CD4-positive, alpha-beta T cell treated with Interleukin-17A for 4 hours (primary cell): ENCODE data around the gene ANXA8.
"Not testable (repeated sequence)": the region's sequence is repeated elsewhere in the genome, so short reads cannot be mapped to it uniquely, and the experiment has no call there.

Source experiments
- DNase-seq: peaks from one replicate; pipeline ENCODE4 v3.0.0-alpha.2; 2020; ENCODE audit warnings: mixed read lengths

Gene ANXA8

GRCh38 chr10:47462577-47463358 lies 21.1 kb downstream of the ANXA8 start:
- DNase-seq = not testable (repeated sequence)

GRCh38 chr10:47461261-47461687 lies 22.6 kb downstream of the ANXA8 start:
- DNase-seq = peak; percentile 10

GRCh38 chr10:47458466-47459154 lies 25.3 kb downstream of the ANXA8 start:
- DNase-seq = no peak

- no peak for DNase-seq
Observed at GRCh38 chr10:47457826-47458225, 26.1 kb downstream of the ANXA8 start.

GRCh38 chr10:47457528-47457820 lies 26.4 kb downstream of the ANXA8 start:
- DNase-seq = no peak

GRCh38 chr10:47456794-47457527 lies 27.0 kb downstream of the ANXA8 start:
- no peak for DNase-seq

GRCh38 chr10:47456079-47456785 lies 27.7 kb downstream of the ANXA8 start:
- no peak for DNase-seq

- DNase-seq = not testable (repeated sequence)
Observed at GRCh38 chr10:47455350-47456078, 28.4 kb downstream of the ANXA8 start.

- no peak for DNase-seq
Observed at GRCh38 chr10:47454780-47455058, 29.2 kb downstream of the ANXA8 start.

GRCh38 chr10:47454008-47454779 lies 29.7 kb downstream of the ANXA8 start:
- DNase-seq = no peak

GRCh38 chr10:47453141-47454007 lies 30.5 kb downstream of the ANXA8 start:
- no peak for DNase-seq

- no peak for DNase-seq
Observed at GRCh38 chr10:47452495-47453140, 31.3 kb downstream of the ANXA8 start.

- DNase-seq = no peak
Observed at GRCh38 chr10:47451998-47452494, 31.9 kb downstream of the ANXA8 start.

- no peak for DNase-seq
Observed at GRCh38 chr10:47451273-47451997, 32.5 kb downstream of the ANXA8 start.

- DNase-seq = no peak
Observed at GRCh38 chr10:47450442-47450841, 33.5 kb downstream of the ANXA8 start.

- DNase-seq = no peak
Observed at GRCh38 chr10:47449979-47450378, 33.9 kb downstream of the ANXA8 start.

GRCh38 chr10:47449102-47449978 lies 34.6 kb downstream of the ANXA8 start:
- no peak for DNase-seq

- DNase-seq = no peak
Observed at GRCh38 chr10:47447705-47448104, 36.2 kb downstream of the ANXA8 start.
